SK-N-DZ (cell line): ENCODE measurements around the gene PIGC.

ENCODE experiments used
- DNase-seq: peaks from one replicate; pipeline ENCODE4 v3.0.0-alpha.2; 2015; ENCODE audit warnings: low spot score

Gene PIGC

DNA sequence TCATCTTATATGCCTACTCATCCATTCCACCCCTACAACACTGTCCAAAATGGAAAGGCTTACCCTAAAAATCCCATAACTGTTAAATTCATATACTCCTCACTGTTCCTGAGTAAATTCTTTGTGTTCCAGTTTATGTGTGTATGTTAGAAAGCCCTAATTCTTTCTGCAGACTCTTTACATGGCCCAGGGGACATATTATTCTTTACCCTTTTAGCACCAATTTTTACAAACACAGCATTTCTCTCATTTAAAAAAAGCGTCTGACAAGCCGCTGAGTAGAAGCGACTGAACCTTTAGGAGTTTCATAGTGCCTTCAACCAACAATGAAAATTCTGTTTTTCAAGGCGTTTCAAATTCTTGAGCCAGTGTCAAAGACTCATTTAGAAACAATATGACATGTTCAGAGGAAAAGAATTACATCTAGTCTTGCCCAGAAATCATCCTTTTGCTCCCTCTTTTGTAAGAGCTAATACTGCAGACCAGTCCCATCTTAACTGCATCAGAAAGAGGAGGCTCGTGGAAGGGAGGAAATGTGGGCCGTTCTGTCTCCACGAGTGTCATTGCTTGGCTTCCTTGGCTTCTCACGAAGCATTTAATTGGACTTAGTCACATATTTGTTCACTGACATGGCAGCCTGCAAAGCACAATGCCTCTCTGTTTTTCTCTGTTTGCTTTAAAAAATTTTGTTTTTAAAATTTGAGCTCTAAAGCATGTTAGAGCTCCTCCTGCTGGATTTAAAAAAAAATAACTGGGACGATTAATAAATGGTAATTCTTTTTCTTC lies 44.7 kb downstream of the PIGC start:
- no peak for DNase-seq

- DNase-seq: no peak
Measured at GRCh38 chr1:172398193-172398592, 45.7 kb downstream of the PIGC start.

GRCh38 chr1:172397633-172398032 lies 46.2 kb downstream of the PIGC start:
- DNase-seq: no peak

- no peak for DNase-seq
Measured at GRCh38 chr1:172397221-172397620, 46.6 kb downstream of the PIGC start.

DNA sequence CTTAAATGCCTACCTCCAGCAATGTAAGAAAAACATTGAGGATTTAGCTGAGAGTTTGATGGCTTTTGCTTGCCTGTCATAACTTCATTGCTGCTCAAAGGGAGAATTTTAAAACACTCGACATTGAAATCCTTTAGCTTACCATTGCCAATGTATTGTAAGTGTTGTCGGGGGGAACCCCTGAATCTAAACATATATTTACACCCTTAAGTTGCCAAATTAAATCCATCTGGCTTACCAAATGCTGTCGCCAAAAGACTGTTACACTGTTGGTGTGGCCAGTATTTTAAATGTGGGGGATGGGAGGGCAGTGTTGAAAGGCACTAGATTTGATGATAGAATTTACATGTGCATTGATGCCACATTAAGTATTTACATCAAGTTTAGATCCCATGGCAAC lies 48.3 kb downstream of the PIGC start:
- no peak for DNase-seq

GRCh38 chr1:172394811-172395210 lies 49.1 kb downstream of the PIGC start:
- no peak for DNase-seq

GRCh38 chr1:172394141-172394751 lies 49.6 kb downstream of the PIGC start:
- no peak for DNase-seq

GRCh38 chr1:172393354-172393753 lies 50.5 kb downstream of the PIGC start:
- no peak for DNase-seq

- DNase-seq: no peak
Measured at GRCh38 chr1:172391976-172392375, 51.9 kb downstream of the PIGC start.
